GM19463 (cell line): ENCODE data around the gene QSER1.
A peak's percentile ranks its signal among the peaks of the same experiment; 100 is the strongest.
"Not testable (repeated sequence)": the region's sequence is repeated elsewhere in the genome, so short reads cannot be mapped to it uniquely, and the experiment has no call there.

Experiments
- ATAC-seq: cut with Tn5 transposase; IDR thresholded peaks from one replicate; pipeline ENCODE4 v1.9.1; 2021; ENCODE audit warnings: mild to moderate bottlenecking, moderate library complexity; ENCODE audit not compliant: unreplicated experiment

The QSER1 gene

GRCh38 chr11:32892355-32893092, at the start of gene QSER1:
TSS of gene QSER1 (plus strand) at chr11:32892811. CDS start at chr11:32893126, 315 bp downstream.
- peak; percentile 67 for ATAC-seq

- ATAC-seq: no peak
Observed at GRCh38 chr11:32843544-32843943, 49.1 kb upstream of the QSER1 start.

GRCh38 chr11:32847511-32847910, 45.1 kb upstream of the QSER1 start:
- no peak for ATAC-seq

- no peak for ATAC-seq
Observed at GRCh38 chr11:32849761-32850160, 42.9 kb upstream of the QSER1 start.

GRCh38 chr11:32851251-32851650, 41.4 kb upstream of the QSER1 start:
- ATAC-seq: no peak

GRCh38 chr11:32852207-32852606, 40.4 kb upstream of the QSER1 start:
- ATAC-seq: no peak

- no peak for ATAC-seq
Observed at GRCh38 chr11:32855601-32856000, 37.0 kb upstream of the QSER1 start.

- no peak for ATAC-seq
Observed at GRCh38 chr11:32858731-32859130, 33.9 kb upstream of the QSER1 start.

GRCh38 chr11:32861850-32862577, 30.6 kb upstream of the QSER1 start:
- no peak for ATAC-seq

- no peak for ATAC-seq
Observed at GRCh38 chr11:32864555-32864954, 28.1 kb upstream of the QSER1 start.

GRCh38 chr11:32868752-32869151, 23.9 kb upstream of the QSER1 start:
- ATAC-seq: not testable (repeated sequence)

GRCh38 chr11:32870676-32871075, 21.9 kb upstream of the QSER1 start:
- no peak for ATAC-seq

GRCh38 chr11:32874132-32874531, 18.5 kb upstream of the QSER1 start:
- no peak for ATAC-seq

GRCh38 chr11:32881286-32881685, 11.3 kb upstream of the QSER1 start:
- no peak for ATAC-seq

GRCh38 chr11:32883421-32883820, 9.2 kb upstream of the QSER1 start:
- no peak for ATAC-seq

- ATAC-seq: no peak
Observed at GRCh38 chr11:32884023-32884422, 8.6 kb upstream of the QSER1 start.

GRCh38 chr11:32884770-32885384, 7.7 kb upstream of the QSER1 start:
- ATAC-seq: no peak

- no peak for ATAC-seq
Observed at GRCh38 chr11:32885556-32885955, 7.1 kb upstream of the QSER1 start.

- no peak for ATAC-seq
Observed at GRCh38 chr11:32886180-32886579, 6.4 kb upstream of the QSER1 start.

- ATAC-seq: not testable (repeated sequence)
Observed at GRCh38 chr11:32887707-32888383, 4.8 kb upstream of the QSER1 start.

GRCh38 chr11:32888384-32888710, 4.3 kb upstream of the QSER1 start:
- ATAC-seq: not testable (repeated sequence)
